ENCODE results near the gene NIPBL. TPM values are rescaled to one million over a fixed set of nuclear protein-coding genes. Genes with fewer than 3 reads are reported as not detected.

NIPBL gene
- total and polyA plus RNA-seq, 2 of the 13 experiments (the other 11 are each of a cell fraction or from before 2014, with no cell fraction given): 12.3 to 32.3 TPM

GRCh38 chr5:36877667-36878391 is 1.3 kb downstream of the NIPBL start (continued):
- TF ChIP-seq, protein P1, sequence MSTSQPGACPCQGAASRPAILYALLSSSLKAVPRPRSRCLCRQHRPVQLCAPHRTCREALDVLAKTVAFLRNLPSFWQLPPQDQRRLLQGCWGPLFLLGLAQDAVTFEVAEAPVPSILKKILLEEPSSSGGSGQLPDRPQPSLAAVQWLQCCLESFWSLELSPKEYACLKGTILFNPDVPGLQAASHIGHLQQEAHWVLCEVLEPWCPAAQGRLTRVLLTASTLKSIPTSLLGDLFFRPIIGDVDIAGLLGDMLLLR (CRISPR knock-in tag; IDR thresholded peaks at IDR 0.05): no peak
- no peak for TF ChIP-seq KMT2B (CRISPR knock-in tag; IDR thresholded peaks at IDR 0.05)
- TF ChIP-seq KDM5A (IDR thresholded peaks at IDR 0.05; ENCODE audit: borderline replicate concordance, low read length): peak; percentile 44; the same call in 1 of the 2 replicates
- no peak for TF ChIP-seq ZNF383 (CRISPR knock-in tag; IDR thresholded peaks at IDR 0.05; ENCODE audit: borderline replicate concordance)

DNA sequence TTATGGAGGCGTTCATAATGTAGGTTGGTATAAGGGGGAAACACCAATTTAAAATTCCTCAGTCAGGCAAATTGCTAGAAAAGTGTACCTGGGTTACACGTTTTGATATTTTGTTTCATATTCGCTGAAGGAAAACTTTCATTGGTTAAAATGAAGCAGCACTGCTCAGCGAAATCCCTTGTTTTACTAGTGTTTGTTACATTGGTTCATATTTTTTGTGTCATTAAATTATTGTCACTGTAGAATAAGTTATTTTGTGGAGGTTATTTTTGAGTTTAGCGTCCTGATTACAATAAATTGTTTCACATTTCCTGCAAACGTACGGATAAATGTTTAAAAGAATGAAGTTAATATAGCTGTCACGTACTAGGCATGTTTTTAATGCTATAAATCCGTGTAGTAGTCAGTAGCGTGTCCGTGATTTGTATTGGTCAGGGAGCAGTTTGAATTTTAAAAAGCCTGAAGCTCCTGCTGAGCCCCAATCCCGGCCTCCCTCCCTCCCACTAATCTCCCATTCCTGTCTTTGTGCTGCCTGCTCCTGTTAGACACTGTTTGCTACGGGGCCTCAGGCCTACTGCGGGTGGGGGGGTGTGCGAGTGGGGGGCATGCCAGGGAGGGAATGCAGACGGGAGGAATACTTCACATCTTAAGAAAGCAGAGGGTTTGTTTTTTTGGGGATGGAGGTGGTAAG is 2.0 kb downstream of the NIPBL start:
- peak; percentile 45 for DNase-seq (ENCODE audit: low spot score)
- POLR2A ChIA-PET: no interaction called here
- no peaks in the 10 kb centered on the region for H3K36me3 ChIP-seq (replicated peaks in 1 of 2; ENCODE audit: control insufficient read depth in 1 of 2, insufficient read depth in 2 of 2, low read length in 2 of 2)
- CTCF ChIA-PET (ENCODE audit: low intra/inter-chr PET ratio, low total read pairs): no interaction called here
- H4K20me1 ChIP-seq (ENCODE audit: insufficient read depth, low read length): peaks cover 59% of the 10 kb centered on the region
- peak overlapping the region; percentile 96 for H3K27ac ChIP-seq (ENCODE audit: extremely low read length, insufficient read depth, low read length)
- ATAC-seq: peak; percentile 20; the same call in 2 of the 3 replicates
- peaks cover 0 to 3% of the 10 kb centered on the region in 2 experiments; a peak in 1 of 5 replicates for H3K27me3 ChIP-seq (ENCODE audit: control insufficient read depth in 1 of 2, insufficient read depth in 2 of 2, low read length in 2 of 2)
- H3K9ac ChIP-seq (ENCODE audit: insufficient read depth, low read depth, low read length): peak overlapping the region; percentile 97
- in situ Hi-C loops (cut with HindIII; ENCODE audit: extremely low pct_ligation_motif_present, low pct_unique_long_range_greater_than_20kb): no loop called here
- H3K4me3 ChIP-seq (replicated peaks in 1 of 3; ENCODE audit: insufficient read depth in 1 of 3, low read depth in 2 of 3, low read length in 3 of 3): peak overlapping the region; percentile 94 to 100 (median 99)
- no peak overlapping the region for H2AFZ ChIP-seq (ENCODE audit: low read length)
- H3K9me3 ChIP-seq (ENCODE audit: low read length): no peaks in the 10 kb centered on the region
- peaks cover 43% of the 10 kb centered on the region for H3K4me1 ChIP-seq (ENCODE audit: insufficient read depth, low read length)
- no peak for FAIRE-seq
- peak overlapping the region; percentile 86 for H3K4me2 ChIP-seq (ENCODE audit: low read depth, low read length)
- intact Hi-C loops (cut with micrococcal nuclease; ENCODE audit: unreplicated experiment): loop anchor here (5.0 to 10.0 kb wide), 2 partner anchors 124 to 724 kb away; partner anchors contain the start of genes LMBRD2 and SKP2
- under 1% methylated on average over 16 of the region's 16 CpGs for WGBS (ENCODE audit: low lambda C conversion rate)
- BruUV-seq (replicated peaks): no TSS peak
- peaks cover 94% of the 10 kb centered on the region for H3K79me2 ChIP-seq (ENCODE audit: insufficient read depth, low read length)
- TF ChIP-seq ZBTB7A (CRISPR knock-in tag; IDR thresholded peaks at IDR 0.05) (no peak), IKZF1 (IDR thresholded peaks at IDR 0.05) (no peak), ZNF17 (CRISPR knock-in tag; IDR thresholded peaks at IDR 0.05) (peak; percentile 88; the same call in 1 of the 2 replicates), ZFX (CRISPR knock-in tag; IDR thresholded peaks at IDR 0.05; ENCODE audit: low read depth) (peak; percentile 65), ZNF546 (CRISPR knock-in tag; conservative IDR thresholded peaks at IDR 0.05) (no peak), ZNF362 (CRISPR knock-in tag; IDR thresholded peaks at IDR 0.05; ENCODE audit: borderline replicate concordance) (no peak), PPARG (CRISPR knock-in tag; conservative IDR thresholded peaks at IDR 0.05) (no peak), ZNF740 (CRISPR knock-in tag; IDR thresholded peaks at IDR 0.05) (peak; percentile 64; the same call in 1 of the 2 replicates), KLF15 (CRISPR knock-in tag; IDR thresholded peaks at IDR 0.05; ENCODE audit: borderline replicate concordance) (no peak)
- TF ChIP-seq, protein P2, sequence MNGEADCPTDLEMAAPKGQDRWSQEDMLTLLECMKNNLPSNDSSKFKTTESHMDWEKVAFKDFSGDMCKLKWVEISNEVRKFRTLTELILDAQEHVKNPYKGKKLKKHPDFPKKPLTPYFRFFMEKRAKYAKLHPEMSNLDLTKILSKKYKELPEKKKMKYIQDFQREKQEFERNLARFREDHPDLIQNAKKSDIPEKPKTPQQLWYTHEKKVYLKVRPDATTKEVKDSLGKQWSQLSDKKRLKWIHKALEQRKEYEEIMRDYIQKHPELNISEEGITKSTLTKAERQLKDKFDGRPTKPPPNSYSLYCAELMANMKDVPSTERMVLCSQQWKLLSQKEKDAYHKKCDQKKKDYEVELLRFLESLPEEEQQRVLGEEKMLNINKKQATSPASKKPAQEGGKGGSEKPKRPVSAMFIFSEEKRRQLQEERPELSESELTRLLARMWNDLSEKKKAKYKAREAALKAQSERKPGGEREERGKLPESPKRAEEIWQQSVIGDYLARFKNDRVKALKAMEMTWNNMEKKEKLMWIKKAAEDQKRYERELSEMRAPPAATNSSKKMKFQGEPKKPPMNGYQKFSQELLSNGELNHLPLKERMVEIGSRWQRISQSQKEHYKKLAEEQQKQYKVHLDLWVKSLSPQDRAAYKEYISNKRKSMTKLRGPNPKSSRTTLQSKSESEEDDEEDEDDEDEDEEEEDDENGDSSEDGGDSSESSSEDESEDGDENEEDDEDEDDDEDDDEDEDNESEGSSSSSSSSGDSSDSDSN (CRISPR knock-in tag; IDR thresholded peaks at IDR 0.05): no peak; the same call in 1 of the 2 replicates
- TF ChIP-seq, protein P3, sequence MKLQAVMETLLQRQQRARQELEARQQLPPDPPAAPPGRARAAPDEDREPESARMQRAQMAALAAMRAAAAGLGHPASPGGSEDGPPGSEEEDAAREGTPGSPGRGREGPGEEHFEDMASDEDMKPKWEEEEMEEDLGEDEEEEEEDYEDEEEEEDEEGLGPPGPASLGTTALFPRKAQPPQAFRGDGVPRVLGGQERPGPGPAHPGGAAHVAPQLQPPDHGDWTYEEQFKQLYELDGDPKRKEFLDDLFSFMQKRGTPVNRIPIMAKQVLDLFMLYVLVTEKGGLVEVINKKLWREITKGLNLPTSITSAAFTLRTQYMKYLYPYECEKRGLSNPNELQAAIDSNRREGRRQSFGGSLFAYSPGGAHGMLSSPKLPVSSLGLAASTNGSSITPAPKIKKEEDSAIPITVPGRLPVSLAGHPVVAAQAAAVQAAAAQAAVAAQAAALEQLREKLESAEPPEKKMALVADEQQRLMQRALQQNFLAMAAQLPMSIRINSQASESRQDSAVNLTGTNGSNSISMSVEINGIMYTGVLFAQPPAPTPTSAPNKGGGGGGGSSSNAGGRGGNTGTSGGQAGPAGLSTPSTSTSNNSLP (IDR thresholded peaks at IDR 0.05; ENCODE audit: low read depth, low read length): no peak

Measured in HepG2 (cell line).